Right cardiac atrium (tissue), 5 donors: ENCODE results near the gene MAN1A1. TPM values are rescaled to one million over a fixed set of nuclear protein-coding genes. Genes with fewer than 3 reads are reported as not detected.

Source experiments
- ATAC-seq, 2 donors: fragments of 200-7000 bp; cut with Tn5 transposase; one replicate each; pipeline versions ENCODE4 v1.8.0 to v1.9.1; 2020; ENCODE audit warnings: moderate library complexity in 2 of 2, mild to moderate bottlenecking in 1 of 2
- DNase-seq, 3 donors: peaks; one replicate each; pipeline ENCODE4 v3.0.0-alpha.2; 2020
- H3K27ac ChIP-seq: one replicate; pipeline ENCODE4 v1.5.1; 2013; ENCODE audit warnings: mild to moderate bottlenecking, low read length, control low read depth, moderate library complexity
- H3K27me3 ChIP-seq: one replicate; pipeline ENCODE4 v1.6.1; 2013; ENCODE audit not compliant: control insufficient read depth, insufficient read depth
- H3K4me1 ChIP-seq: one replicate; pipeline ENCODE4 v1.6.1; 2013; ENCODE audit warnings: low read length; ENCODE audit not compliant: control insufficient read depth, insufficient read depth
- H3K4me3 ChIP-seq: one replicate; pipeline ENCODE4 v1.5.1; 2013; ENCODE audit warnings: low read length, control low read depth
- H3K9me3 ChIP-seq: one replicate; pipeline ENCODE4 v1.6.1; 2013; ENCODE audit warnings: low read length; ENCODE audit not compliant: control insufficient read depth
- WGBS: extraction: QIAGEN DNeasy Blood & Tissue Kit; methylation state at CpG from one replicate; pipeline ENCODE4 v1.1.7; 2013; 5-methylcytosine and 5-hydroxymethylcytosine counted together
- intact Hi-C, 4 donors: fragments of 100-400 bp; cut with DNase I; formaldehyde crosslinking; loops; one replicate each; pipeline versions ENCODE4 v1.11.0 to v1.14.0; 2022 to 2023
- polyA plus RNA-seq: library from polyadenylated mRNA; stranded (reverse); fragments of 200-250 nt; gene quantifications from one replicate; pipeline ENCODE4 v1.2.3, GENCODE V29; 2013
- total RNA-seq, 4 donors: library from RNA; stranded (reverse); fragmentation: NEBNext Ultra II Directional; extraction: Animal tissue kit (Norgen Biotek cat#: 25700); gene quantifications; one replicate each; pipeline ENCODE4 v1.2.1, GENCODE V29; 2021
- donor health status: healthy with polysubstance abuse.
- donor health status: DM: no; HTN: yes; CAD: no.
- donor health status: DM: no; HTN: no; CAD: no.
- donor health status: DM: no; HTN: yes; CAD: no; lungs with severe emphysema.
- donor health status: DM: yes; HTN: yes; CAD: no.

Gene MAN1A1
- total and polyA plus RNA-seq, 5 donors, result 11.6 to 29.7 (median 20.3) TPM

GRCh38 chr6:119313937-119314884 lies 35.4 kb downstream of the MAN1A1 start:
- Histone ChIP-seq H3K27ac (peak overlapping the region; percentile 26), H3K9me3 (no peaks in the 10 kb centered on the region), H3K27me3 (no peaks in the 10 kb centered on the region), H3K4me1 (peaks cover 21% of the 10 kb centered on the region), H3K4me3 (no peak overlapping the region)
- ATAC-seq (no peak), DNase-seq (no peak)
- intact Hi-C loops, result no loop called here
- 70% methylated on average over 10 of the region's 10 CpGs for WGBS

- ATAC-seq, result peak; percentile 85 to 93
- no peak overlapping the region for H3K4me3 ChIP-seq
- intact Hi-C loops, result no loop called here
- no peak overlapping the region for H3K27ac ChIP-seq
- H3K9me3 ChIP-seq, result no peaks in the 10 kb centered on the region
- DNase-seq, result no peak
- H3K4me1 ChIP-seq, result peaks cover 21% of the 10 kb centered on the region
- H3K27me3 ChIP-seq, result no peaks in the 10 kb centered on the region
- WGBS, result 51% methylated on average over 4 of the region's 4 CpGs
Measured at GRCh38 chr6:119312875-119313338, 36.7 kb downstream of the MAN1A1 start.

- no peak overlapping the region for H3K4me3 ChIP-seq
- H3K9me3 ChIP-seq, result no peaks in the 10 kb centered on the region
- 94% methylated on average over 4 of the region's 4 CpGs for WGBS
- ATAC-seq (no peak), DNase-seq (no peak)
- no peaks in the 10 kb centered on the region for H3K27me3 ChIP-seq
- intact Hi-C loops, result no loop called here
- H3K4me1 ChIP-seq, result peaks cover 21% of the 10 kb centered on the region
- peak overlapping the region; percentile 13 for H3K27ac ChIP-seq
Measured at GRCh38 chr6:119312441-119312840, 37.1 kb downstream of the MAN1A1 start.

GRCh38 chr6:119311514-119312142 lies 37.9 kb downstream of the MAN1A1 start:
- ATAC-seq, result peak in 1 of 2 donors; percentile 40
- Histone ChIP-seq H3K27me3 (no peaks in the 10 kb centered on the region), H3K27ac (no peak overlapping the region), H3K9me3 (no peaks in the 10 kb centered on the region), H3K4me3 (no peak overlapping the region), H3K4me1 (peaks cover 21% of the 10 kb centered on the region)
- 88% methylated on average over 8 of the region's 8 CpGs for WGBS
- DNase-seq, result no peak
- intact Hi-C loops, result no loop called here

- 80% methylated on average over 8 of the region's 8 CpGs for WGBS
- peaks cover 17% of the 10 kb centered on the region for H3K4me1 ChIP-seq
- DNase-seq, result no peak
- intact Hi-C loops, result no loop called here
- H3K4me3 ChIP-seq, result no peak overlapping the region
- H3K27ac ChIP-seq, result no peak overlapping the region
- ATAC-seq, result no peak
- H3K27me3 ChIP-seq, result no peaks in the 10 kb centered on the region
- H3K9me3 ChIP-seq, result no peaks in the 10 kb centered on the region
Measured at GRCh38 chr6:119310486-119311036, 39.0 kb downstream of the MAN1A1 start.

GRCh38 chr6:119308991-119309657 lies 40.4 kb downstream of the MAN1A1 start:
- no peaks in the 10 kb centered on the region for H3K27me3 ChIP-seq
- no peak for ATAC-seq
- H3K4me1 ChIP-seq, result peaks cover 14% of the 10 kb centered on the region
- no peaks in the 10 kb centered on the region for H3K9me3 ChIP-seq
- 85% methylated on average over 4 of the region's 4 CpGs for WGBS
- DNase-seq, result no peak
- H3K4me3 ChIP-seq, result no peak overlapping the region
- H3K27ac ChIP-seq, result no peak overlapping the region
- intact Hi-C loops, result no loop called here

- Histone ChIP-seq H3K4me1 (peaks cover 10% of the 10 kb centered on the region), H3K27me3 (no peaks in the 10 kb centered on the region)
- 69% methylated on average over 2 of the region's 2 CpGs for WGBS
Measured at GRCh38 chr6:119308048-119308570, 41.5 kb downstream of the MAN1A1 start.

GRCh38 chr6:119307056-119307455 lies 42.5 kb downstream of the MAN1A1 start:
- ATAC-seq (no peak), DNase-seq (no peak)
- intact Hi-C loops, result no loop called here
- Histone ChIP-seq H3K4me3 (no peak overlapping the region), H3K9me3 (no peaks in the 10 kb centered on the region), H3K27ac (no peak overlapping the region), H3K27me3 (no peaks in the 10 kb centered on the region), H3K4me1 (peaks cover 8% of the 10 kb centered on the region)
- 89% methylated on average over 1 of the region's 1 CpG for WGBS

More at GRCh38 chr6:119308048-119308570, 41.5 kb downstream of the MAN1A1 start:
- Histone ChIP-seq H3K4me3 (no peak overlapping the region), H3K9me3 (no peaks in the 10 kb centered on the region), H3K27ac (no peak overlapping the region)
- intact Hi-C loops, result no loop called here
- ATAC-seq (no peak), DNase-seq (no peak)

GRCh38 chr6:119306396-119306968 lies 43.1 kb downstream of the MAN1A1 start:
- no peak for DNase-seq
- no peak overlapping the region for H3K4me3 ChIP-seq
- intact Hi-C loops, result no loop called here
- H3K4me1 ChIP-seq, result peaks cover 5% of the 10 kb centered on the region
- no peaks in the 10 kb centered on the region for H3K27me3 ChIP-seq
- no peak for ATAC-seq
- H3K27ac ChIP-seq, result no peak overlapping the region
- no peaks in the 10 kb centered on the region for H3K9me3 ChIP-seq
- WGBS, result 86% methylated on average over 4 of the region's 4 CpGs

GRCh38 chr6:119303164-119303887 lies 46.2 kb downstream of the MAN1A1 start:
- no peaks in the 10 kb centered on the region for H3K27me3 ChIP-seq
- no peaks in the 10 kb centered on the region for H3K9me3 ChIP-seq
- intact Hi-C loops, result no loop called here
- DNase-seq, result no peak
- H3K4me1 ChIP-seq, result peaks cover 4% of the 10 kb centered on the region
- H3K4me3 ChIP-seq, result no peak overlapping the region
- 96% methylated on average over 3 of the region's 3 CpGs for WGBS
- ATAC-seq, result no peak
- no peak overlapping the region for H3K27ac ChIP-seq
